ENCODE data around the gene SSX2.
"Not testable (repeated sequence)": the region's sequence is repeated elsewhere in the genome, so short reads cannot be mapped to it uniquely, and the experiment has no call there.

DNA sequence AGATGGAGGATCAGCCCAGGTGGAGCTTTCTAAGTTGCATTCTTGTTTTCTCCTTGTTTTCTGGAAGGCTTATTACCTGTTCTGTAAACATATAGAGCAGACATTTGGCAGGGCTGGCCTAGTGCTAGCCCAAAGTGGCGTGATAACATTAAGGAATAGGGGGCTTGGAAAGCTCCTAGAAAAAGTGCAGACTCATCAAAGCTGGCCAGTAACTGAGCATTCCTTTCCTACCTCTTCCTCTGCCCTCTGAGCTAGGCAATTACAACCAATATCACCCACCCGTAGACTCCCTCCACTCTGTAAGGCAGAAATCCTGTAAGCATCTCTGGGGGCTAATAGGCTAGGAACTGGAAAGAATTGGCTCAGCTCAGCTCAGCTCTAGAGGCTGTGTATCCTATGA is 44.8 kb downstream of the SSX2 start:
- TF ChIP-seq, protein P1, sequence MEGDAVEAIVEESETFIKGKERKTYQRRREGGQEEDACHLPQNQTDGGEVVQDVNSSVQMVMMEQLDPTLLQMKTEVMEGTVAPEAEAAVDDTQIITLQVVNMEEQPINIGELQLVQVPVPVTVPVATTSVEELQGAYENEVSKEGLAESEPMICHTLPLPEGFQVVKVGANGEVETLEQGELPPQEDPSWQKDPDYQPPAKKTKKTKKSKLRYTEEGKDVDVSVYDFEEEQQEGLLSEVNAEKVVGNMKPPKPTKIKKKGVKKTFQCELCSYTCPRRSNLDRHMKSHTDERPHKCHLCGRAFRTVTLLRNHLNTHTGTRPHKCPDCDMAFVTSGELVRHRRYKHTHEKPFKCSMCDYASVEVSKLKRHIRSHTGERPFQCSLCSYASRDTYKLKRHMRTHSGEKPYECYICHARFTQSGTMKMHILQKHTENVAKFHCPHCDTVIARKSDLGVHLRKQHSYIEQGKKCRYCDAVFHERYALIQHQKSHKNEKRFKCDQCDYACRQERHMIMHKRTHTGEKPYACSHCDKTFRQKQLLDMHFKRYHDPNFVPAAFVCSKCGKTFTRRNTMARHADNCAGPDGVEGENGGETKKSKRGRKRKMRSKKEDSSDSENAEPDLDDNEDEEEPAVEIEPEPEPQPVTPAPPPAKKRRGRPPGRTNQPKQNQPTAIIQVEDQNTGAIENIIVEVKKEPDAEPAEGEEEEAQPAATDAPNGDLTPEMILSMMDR (IDR thresholded peaks at IDR 0.05) = not testable (repeated sequence)
- not testable (repeated sequence) for TF ChIP-seq EZH2phosphoT487 (IDR thresholded peaks at IDR 0.05; ENCODE audit: borderline replicate concordance, low read depth); RAD21 (IDR thresholded peaks at IDR 0.05; ENCODE audit: low read length); TEAD4 (IDR thresholded peaks at IDR 0.05; ENCODE audit: borderline replicate concordance, insufficient read depth); SIN3A (IDR thresholded peaks at IDR 0.05; ENCODE audit: borderline replicate concordance, low read depth, low read length); POLR2AphosphoS5 (IDR thresholded peaks at IDR 0.05; ENCODE audit: low read depth, low read length); RXRA (IDR thresholded peaks at IDR 0.05; ENCODE audit: borderline replicate concordance, low read depth)

Data from SK-N-SH (cell line).